ENCODE measurements around the gene AADAC.
"Not testable (repeated sequence)": the region's sequence is repeated elsewhere in the genome, so short reads cannot be mapped to it uniquely, and the experiment has no call there.

AADAC gene

GRCh38 chr3:151856641-151857040 is 42.7 kb downstream of the AADAC start:
- no peak for DNase-seq (ENCODE audit: low spot score)

DNA sequence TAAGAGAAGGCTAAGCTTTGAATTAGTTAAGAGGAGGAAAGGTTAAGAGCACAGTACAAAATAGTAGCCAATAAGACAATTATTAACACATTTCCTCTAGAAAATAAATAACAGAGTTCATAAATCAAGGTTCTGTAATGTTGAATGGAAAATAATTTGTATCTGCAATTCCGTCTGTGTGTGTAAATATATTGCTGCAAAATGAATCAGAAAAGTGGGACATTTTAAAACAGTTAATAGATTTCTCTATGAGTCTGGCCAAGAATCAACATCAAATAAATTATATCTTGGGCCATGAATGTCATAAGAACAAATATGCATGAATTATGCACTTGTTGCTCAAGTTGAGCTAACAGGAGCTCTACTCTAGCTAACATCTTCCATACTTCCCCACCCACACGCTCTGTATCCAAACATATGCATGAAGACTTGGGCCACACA is 45.3 kb downstream of the AADAC start:
- DNase-seq (ENCODE audit: low spot score): no peak

DNA sequence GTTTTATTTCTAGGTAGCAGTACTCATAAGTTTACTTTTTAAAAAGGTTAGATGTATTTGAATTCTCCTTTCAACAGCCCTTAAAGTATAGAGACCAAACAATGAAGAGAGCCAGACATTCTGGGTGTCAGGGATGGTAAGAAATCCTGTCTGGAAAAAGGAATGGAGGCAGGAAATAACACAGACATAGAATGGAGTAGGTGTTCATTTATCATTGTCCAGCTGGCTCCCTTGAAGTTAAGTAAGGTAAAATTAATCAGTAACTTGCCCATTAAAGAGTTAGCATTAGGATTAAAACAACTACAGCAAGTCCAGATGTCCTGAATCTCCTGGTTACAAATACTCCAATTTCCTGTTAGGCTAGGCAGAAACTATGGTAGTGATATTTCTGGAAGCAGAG is 46.0 kb downstream of the AADAC start:
- no peak for DNase-seq (ENCODE audit: low spot score)

GRCh38 chr3:151863611-151864010 is 49.7 kb downstream of the AADAC start:
- no peak for DNase-seq (ENCODE audit: low spot score)

GRCh38 chr3:151864423-151865101 is 50.6 kb downstream of the AADAC start:
- no peak for DNase-seq (ENCODE audit: low spot score)

DNA sequence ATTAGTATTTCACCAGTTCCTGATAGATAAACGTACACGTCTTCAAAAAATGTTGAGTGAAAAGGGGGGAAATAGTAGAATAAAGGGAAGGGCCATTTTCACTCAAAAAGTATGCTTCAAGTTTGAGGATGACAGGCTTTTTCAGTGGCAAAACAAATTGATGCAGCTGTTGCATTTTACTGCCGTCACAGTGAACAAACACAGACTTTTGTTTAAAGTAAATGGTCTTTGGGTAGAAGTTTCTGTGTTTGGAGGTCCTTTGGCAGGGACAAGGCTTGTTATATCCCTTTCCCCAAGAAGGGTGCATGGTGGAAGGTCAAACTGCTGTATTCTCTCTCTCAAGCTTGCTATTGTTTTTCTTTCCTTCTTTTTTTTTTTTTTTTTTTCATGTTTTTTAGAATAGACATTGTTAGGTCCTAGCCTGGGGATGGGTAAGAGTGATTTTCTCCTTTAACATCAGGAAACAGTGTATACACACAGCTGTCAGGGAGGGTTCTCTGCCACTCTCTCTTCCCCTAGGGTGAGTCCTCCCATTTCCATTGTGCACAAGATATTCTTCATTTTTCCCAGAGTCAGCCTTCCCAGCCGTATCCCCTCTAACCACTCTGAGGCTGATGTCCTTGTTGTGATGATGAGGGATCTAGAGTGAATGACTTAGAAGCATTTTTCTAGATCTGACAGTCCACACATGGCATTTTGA is 52.9 kb downstream of the AADAC start:
- DNase-seq (ENCODE audit: low spot score): no peak

DNA sequence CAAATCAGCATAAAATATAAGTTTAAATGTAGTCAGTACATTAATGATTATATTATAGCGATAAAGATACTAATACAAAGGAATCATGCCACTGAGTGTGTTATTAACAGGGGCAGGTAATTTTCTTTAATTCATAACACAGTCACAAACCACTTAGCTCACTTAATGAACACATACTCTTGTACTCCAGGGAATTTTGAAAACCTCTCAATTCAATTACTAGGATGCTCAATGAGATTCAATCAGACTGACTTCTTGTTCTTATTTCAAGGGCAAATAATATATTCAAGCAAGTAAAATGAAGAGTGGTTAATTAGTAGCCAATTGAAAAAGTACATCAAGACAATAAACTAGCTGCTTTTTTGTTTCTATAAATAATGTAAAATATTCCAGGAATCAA is 53.8 kb downstream of the AADAC start:
- DNase-seq (ENCODE audit: low spot score): no peak

DNA sequence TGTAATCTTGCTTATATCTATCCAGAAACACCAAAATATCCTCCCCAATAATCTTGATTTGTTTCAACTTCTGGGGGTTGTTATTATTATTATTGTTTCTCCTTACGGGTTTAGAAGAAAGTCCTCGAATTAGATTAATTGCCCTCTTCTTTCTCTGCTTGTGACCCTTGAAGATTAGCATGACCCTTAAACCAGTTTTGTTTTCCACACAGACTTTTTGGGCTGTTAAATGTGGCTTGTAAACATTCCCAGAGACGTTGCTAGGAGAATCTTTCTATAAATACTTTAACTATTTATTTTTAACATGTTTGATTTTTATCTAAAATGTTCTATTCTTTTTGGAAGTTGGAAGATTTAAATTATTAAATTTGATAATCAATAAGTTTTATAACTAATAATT is 55.3 kb downstream of the AADAC start:
- DNase-seq (ENCODE audit: low spot score): no peak

GRCh38 chr3:151871639-151872468 is 57.9 kb downstream of the AADAC start:
- peak; percentile 73 for DNase-seq (ENCODE audit: low spot score)

DNA sequence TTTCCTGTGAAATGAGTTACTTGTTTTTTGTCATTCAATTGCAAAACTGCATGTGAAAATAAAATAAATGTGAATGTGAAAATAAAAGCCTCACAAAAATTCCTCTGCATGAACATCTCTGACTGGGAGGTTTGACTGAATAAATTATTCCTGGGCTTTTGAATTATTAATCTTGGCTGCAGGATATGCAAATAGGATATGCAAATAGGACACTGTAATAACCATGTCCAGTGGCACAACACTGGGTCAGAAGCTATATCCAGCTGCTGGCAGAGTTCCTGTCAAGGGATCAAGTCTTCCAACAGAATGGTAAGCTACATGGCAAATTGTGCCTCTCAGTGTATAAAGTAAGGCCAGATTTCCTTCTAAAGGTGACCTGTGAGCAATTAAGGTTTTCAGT is 59.5 kb downstream of the AADAC start, which contains the start of gene SUCNR1:
TSS of gene SUCNR1 (plus strand) at position 246 of the 400 bp plus-strand sequence. CDS start 6,250 bp downstream, outside the sequence.
- DNase-seq (ENCODE audit: low spot score): no peak

DNA sequence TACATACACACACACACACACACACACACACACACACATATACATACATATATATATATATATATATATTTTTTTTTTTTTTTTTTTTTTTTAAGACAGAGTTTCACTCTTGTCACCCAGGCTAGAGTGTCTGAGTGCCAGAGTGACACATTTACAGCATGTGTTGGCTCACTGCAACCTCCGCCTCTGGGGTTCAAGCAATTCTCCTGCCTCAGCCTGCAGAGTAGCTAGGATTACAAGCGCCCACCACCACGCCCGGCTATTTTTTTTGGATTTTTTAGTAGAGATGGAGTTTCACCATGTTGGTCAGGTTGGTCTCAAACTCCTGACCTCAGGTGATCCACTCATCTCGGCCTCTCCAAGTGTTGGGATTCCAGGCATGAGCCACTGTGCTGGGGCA is 60.2 kb downstream of the AADAC start:
- DNase-seq (ENCODE audit: low spot score): not testable (repeated sequence)

- peak; percentile 11 for DNase-seq (ENCODE audit: low spot score)
Measured at GRCh38 chr3:151875759-151876158, 61.8 kb downstream of the AADAC start.

DNA sequence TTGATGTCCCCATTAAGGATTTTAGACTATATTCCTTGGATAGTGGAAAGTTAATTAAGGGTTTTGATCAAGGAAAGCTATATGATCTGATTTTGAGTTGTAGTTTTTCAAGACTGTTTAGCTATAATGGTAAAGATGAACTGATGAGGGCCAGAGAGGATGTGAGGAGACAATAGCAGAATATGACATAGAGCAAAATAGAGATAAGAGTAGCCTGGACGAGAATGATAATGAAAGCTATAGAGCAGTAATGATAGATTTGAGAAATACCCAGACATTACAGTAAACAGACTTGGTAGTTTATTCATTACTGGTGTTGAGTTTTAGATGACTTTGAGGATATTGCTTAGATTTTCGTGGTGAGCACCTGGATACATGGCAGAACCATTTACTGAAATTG is 63.4 kb downstream of the AADAC start:
- no peak for DNase-seq (ENCODE audit: low spot score)
